Right kidney (tissue), 1 donor: ENCODE results near the gene SYT14.
"Not testable (repeated sequence)": the region's sequence is repeated elsewhere in the genome, so short reads cannot be mapped to it uniquely, and the experiment has no call there.

Experiments used
- DNase-seq: peaks from one replicate; pipeline ENCODE4 v3.0.0-alpha.2; 2016

The SYT14 gene

GRCh38 chr1:210117681-210118170 is 179.7 kb downstream of the SYT14 start:
- no peak for DNase-seq

DNA sequence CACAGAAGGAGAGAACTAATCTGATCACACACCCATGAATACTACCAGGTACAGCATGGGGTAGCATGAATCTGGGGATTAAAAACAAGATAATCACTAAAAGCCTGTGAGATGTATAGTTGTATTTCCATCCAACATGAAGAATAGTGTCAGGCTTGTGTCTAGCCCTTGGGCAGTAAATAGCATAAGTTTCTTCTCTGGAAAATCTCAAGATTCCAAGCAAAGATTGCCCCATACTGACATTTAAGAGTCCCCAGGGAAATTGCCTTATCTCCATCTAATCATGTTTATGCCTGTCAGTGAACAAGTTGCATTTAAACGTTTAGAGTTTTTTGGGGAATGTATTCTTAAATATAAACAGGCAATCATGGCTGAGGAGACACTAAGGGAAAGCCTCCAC is 185.4 kb downstream of the SYT14 start:
- DNase-seq, result no peak

GRCh38 chr1:210123924-210124589 is 186.0 kb downstream of the SYT14 start:
- no peak for DNase-seq

- DNase-seq, result no peak
Measured at GRCh38 chr1:210124736-210125135, 186.7 kb downstream of the SYT14 start.

DNA sequence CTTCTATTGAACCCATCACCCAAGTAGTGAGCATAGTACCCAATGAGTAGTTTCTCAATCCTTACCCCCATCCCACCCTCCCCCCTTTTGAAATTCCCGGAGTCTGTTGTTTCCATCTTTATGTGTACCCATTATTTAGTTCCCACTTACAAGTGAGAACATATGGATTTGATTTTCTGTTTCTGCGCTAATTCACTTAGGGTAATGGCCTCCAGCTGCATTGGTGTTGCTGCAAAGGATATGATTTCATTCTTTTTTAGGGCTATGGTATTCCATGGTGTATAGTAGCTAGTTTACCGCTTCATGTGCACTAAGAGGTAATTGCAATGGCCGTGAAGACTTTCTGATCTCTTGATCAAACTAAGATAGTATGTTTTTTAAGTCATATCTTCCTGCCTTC is 187.1 kb downstream of the SYT14 start:
- no peak for DNase-seq

DNA sequence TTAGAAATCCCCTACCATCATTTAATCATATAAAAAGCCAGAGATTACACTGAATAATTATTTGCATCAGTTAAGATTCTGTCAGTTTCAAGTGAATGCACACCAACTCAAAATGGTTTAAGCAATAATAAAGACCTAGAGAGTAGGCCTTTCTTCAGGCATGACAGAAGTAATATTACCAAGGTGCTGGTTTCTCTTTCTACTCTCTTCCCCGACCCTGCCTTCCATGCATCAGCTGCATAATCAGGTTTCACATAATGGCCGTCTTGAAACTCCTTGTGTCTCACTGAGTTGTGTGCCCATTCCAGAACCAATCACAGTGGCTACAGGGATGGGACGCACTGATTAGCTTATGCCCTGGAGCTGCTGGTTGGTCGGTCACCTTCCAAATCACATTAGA is 191.1 kb downstream of the SYT14 start:
- no peak for DNase-seq

- DNase-seq, result no peak
Measured at GRCh38 chr1:210129759-210130158, 191.7 kb downstream of the SYT14 start.

- no peak for DNase-seq
Measured at GRCh38 chr1:210132582-210132981, 194.6 kb downstream of the SYT14 start.

DNA sequence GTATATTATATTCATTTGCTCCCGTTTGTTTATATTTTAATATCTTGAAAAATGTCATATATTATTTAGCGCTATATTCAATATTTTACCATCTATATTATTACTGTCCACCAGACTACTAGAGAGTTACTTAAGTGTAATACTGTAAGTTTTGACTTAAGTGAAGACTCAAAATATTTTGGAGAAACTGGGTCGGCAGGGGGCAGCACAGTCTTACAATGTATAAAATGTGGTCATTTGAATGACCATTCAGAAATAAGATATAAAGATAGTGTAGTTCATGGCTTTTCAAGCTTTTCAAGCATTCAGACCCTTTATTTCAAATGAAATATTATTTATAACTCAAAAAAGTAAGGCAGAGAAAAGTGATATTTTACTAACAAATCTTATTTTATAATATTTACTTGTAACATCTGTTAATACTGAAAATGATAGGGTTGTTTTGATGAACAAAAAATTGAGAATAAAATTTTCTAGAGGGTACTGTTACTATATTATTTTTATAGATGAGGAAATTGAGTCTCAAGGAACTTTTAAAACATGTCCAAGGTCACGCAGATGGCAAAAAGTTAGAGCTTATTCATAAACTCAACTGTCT is 205.5 kb downstream of the SYT14 start:
- no peak for DNase-seq

GRCh38 chr1:210144736-210145135 is 206.7 kb downstream of the SYT14 start:
- DNase-seq, result no peak

- no peak for DNase-seq
Measured at GRCh38 chr1:210151052-210151672, 213.1 kb downstream of the SYT14 start.

DNA sequence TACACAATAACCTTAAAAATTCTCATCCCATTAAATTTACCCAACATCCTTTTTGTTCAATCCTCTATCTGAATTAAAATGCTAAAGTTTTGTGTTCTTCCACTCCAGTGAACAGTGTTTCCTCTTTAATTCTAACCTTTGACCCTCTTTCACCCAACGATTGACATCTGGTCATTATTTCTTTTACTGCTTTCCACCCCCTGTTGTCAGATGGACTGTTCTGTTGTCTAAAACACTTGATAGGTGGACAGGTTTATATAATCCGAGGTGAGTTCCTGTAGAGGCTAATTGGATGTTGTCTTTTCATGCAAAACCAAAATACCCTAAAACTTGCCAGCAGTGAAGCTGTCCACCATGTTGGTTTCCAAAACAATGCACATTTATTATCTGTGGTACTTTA is 221.2 kb downstream of the SYT14 start:
- DNase-seq, result no peak

GRCh38 chr1:210170220-210170619 is 232.2 kb downstream of the SYT14 start:
- DNase-seq, result no peak

GRCh38 chr1:210174133-210174532 is 236.1 kb downstream of the SYT14 start:
- no peak for DNase-seq

- DNase-seq, result no peak
Measured at GRCh38 chr1:210185063-210185462, 247.0 kb downstream of the SYT14 start.

DNA sequence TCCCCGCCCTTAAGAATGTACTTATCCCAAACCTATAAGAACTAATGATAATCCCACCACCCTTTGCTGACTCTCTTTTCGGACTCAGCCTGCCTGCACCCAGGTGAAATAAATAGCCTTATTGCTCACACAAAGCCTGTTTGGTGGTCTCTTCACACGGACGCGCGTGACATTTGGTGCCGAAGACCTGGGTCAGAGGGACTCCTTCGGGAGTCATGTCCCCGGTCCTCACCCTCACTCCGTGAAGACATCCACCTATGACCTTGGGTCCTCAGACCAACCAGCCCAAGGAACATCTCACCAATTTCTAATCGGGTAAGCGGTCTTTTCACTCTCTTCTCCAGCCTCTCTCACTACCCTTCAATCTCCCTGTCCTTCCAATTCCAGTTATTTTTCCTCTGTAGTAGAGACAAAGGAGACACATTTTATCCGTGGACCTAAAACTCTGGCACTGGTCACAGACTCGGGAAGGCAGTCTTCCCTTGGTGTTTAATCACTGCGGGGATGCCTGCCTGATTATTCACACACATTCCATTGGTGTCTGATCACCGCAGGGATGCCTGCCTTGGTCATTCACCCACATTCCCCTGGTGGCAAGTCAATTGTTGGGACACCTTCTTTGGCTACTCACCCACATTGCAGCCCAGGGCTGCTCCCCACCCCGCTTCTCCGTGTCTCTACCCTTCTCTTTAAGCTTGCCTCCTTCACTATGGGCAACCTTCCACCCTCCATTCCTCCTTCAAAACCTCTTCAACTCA is 250.0 kb downstream of the SYT14 start:
- not testable (repeated sequence) for DNase-seq

DNA sequence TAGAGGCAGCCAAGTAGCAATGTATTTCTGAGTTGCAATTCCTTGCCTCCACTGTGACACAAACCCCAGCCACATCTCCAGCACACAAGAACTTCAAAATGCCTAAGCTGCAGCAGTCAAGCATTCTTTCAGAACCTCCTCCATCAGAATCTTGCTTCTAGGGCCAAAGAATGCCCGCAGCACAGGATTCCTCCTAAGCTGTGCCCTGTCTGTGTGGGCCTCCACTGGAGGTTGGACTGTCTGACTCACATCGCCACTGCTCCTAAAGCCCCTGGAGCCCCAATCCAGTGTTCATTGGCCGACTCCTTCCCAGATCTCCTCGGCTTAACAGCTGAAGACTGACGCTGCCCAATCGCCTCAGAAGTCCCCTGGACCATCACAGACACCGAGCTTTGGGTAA is 251.4 kb downstream of the SYT14 start:
- DNase-seq, result no peak

GRCh38 chr1:210195635-210196160 is 257.7 kb downstream of the SYT14 start:
- DNase-seq, result no peak

- not testable (repeated sequence) for DNase-seq
Measured at GRCh38 chr1:210196266-210196665, 258.2 kb downstream of the SYT14 start.

- no peak for DNase-seq
Measured at GRCh38 chr1:210198840-210199239, 260.8 kb downstream of the SYT14 start.

- no peak for DNase-seq
Measured at GRCh38 chr1:210200124-210200736, 262.2 kb downstream of the SYT14 start.

DNA sequence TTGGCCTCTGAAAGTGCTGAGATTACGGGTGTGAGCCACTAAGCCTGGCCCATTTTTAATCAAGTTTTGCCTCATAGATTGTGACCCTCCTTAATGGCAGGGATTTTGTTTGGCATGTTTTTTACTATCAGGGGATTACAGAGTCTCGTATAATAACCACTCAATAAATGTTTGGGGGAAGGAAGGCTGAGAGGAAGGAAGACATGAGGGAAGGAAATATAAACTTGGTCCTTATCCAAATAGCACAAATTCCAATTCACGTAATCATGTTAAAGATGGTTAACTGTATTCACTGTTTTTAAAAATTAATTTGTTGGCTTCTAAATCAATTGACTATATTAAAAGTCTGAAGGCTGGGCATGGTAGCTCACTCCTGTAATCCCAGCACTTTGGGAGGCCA is 263.7 kb downstream of the SYT14 start:
- no peak for DNase-seq
